HG03565 (cell line): ENCODE data around the gene ABHD14A.

Experiments
- ATAC-seq: cut with Tn5 transposase; IDR thresholded peaks from one replicate; pipeline ENCODE4 v1.9.1; 2021; ENCODE audit warnings: mild to moderate bottlenecking, moderate library complexity; ENCODE audit not compliant: unreplicated experiment

ABHD14A gene

DNA sequence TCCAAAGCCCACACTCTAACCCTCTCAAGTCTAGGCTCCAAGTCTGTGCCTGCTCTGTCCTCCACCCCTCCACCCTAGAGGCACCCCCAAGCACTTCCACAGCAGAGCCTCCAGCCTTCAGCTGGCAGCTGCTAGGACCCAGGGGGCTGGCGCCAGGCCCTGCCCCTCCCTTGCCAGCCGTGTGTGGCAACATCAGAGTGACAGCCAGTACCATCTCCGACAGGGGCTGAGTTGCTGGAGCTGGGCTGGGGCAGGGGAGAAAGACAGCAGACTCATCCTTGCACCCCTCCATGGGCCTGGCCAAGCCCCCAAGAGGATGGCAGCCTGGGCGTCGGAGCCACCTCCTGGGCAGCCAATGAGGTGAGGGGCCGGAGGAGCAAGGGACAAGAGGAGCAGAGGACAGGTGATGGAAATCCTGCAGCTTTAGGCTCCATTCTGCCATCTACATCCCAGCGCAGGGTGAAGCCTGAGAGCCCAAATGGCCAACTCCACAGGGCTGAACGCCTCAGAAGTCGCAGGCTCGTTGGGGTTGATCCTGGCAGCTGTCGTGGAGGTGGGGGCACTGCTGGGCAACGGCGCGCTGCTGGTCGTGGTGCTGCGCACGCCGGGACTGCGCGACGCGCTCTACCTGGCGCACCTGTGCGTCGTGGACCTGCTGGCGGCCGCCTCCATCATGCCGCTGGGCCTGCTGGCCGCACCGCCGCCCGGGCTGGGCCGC, 19.5 kb upstream of the ABHD14A start, which contains the start of gene GPR62:
TSS of gene GPR62 (plus strand) at position 207 of the 718 bp plus-strand sequence. CDS start at position 479, 272 bp downstream.
- ATAC-seq = no peak

DNA sequence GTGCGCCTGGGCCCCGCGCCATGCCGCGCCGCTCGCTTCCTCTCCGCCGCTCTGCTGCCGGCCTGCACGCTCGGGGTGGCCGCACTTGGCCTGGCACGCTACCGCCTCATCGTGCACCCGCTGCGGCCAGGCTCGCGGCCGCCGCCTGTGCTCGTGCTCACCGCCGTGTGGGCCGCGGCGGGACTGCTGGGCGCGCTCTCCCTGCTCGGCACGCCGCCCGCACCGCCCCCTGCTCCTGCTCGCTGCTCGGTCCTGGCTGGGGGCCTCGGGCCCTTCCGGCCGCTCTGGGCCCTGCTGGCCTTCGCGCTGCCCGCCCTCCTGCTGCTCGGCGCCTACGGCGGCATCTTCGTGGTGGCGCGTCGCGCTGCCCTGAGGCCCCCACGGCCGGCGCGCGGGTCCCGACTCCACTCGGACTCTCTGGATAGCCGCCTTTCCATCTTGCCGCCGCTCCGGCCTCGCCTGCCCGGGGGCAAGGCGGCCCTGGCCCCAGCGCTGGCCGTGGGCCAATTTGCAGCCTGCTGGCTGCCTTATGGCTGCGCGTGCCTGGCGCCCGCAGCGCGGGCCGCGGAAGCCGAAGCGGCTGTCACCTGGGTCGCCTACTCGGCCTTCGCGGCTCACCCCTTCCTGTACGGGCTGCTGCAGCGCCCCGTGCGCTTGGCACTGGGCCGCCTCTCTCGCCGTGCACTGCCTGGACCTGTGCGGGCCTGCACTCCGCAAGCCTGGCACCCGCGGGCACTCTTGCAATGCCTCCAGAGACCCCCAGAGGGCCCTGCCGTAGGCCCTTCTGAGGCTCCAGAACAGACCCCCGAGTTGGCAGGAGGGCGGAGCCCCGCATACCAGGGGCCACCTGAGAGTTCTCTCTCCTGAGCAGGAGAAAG, 18.7 kb upstream of the ABHD14A start:
- no peak for ATAC-seq

- no peak for ATAC-seq
These were observed 17.2 kb upstream of the ABHD14A start for GRCh38 chr3:51957520-51958205.

- no peak for ATAC-seq
These were observed 16.0 kb upstream of the ABHD14A start for GRCh38 chr3:51958603-51959521.

GRCh38 chr3:51959651-51960050, 15.2 kb upstream of the ABHD14A start:
- no peak for ATAC-seq

- no peak for ATAC-seq
These were observed 14.5 kb upstream of the ABHD14A start for GRCh38 chr3:51960386-51960785.

DNA sequence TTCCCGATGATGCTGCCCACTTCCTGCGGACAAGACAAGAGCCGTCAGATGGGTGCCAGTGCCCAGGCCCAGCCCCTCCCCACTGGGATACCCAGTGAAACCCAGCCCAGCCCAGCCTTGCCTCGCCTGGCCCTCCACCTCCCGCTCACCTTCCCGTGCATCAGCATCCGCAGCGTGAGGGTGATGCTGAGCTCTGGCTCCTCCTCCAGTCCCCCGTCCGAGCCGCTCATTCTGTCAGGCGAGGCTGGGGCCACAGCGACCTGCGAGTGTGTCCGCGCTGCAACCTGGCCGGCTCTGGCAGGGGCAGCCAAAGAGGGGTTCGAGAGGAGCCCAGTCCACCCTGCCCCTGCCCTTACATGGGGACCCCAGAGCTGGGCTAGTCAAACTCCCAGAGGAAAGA, 13.9 kb upstream of the ABHD14A start:
- ATAC-seq = no peak

DNA sequence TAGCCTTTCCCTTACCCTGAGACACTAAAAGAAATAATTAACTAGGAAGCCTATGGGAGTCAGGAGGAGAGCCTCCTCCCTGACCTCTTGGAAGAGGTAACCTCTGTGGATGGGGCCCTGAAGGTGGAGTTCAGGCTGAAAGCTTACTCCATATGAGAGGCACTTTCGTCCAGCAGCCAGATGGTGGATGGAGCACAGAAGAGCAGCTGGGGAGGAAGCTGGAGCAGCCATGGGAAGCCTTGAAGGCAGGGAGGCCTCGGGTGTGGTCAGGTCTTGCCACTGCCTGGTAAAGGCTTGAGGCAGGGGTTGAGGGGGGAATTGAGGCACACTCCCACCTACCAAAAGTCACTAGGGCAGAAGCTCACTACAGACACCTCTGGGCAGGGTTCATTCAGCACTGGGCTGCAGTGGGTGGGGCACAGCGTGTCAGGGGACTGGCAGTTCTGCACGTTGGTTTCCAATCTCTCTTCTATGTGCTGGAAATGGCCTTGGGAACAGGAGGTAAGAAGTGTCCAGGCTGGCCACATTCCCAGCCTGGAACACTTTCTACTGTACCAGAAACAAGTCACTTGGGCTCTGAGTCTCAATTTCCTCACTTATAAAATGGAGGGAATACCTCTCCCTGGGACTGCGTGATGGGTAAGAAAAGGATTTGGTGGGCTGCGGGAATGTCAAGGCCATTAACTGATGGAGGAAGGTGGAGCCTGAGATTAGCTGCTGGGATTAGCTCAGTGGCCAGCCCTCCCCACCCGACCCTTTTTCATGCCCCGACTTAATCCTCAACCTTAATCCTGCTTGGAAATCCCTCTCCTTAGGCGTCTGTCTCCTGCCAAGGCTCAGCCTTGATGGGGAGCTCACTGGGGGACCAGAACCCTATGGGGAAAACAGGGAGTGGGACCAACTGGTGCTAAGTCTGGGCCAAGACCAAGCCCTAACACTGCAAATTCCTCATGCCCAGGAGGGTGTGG, 13.0 kb upstream of the ABHD14A start:
- ATAC-seq = no peak

DNA sequence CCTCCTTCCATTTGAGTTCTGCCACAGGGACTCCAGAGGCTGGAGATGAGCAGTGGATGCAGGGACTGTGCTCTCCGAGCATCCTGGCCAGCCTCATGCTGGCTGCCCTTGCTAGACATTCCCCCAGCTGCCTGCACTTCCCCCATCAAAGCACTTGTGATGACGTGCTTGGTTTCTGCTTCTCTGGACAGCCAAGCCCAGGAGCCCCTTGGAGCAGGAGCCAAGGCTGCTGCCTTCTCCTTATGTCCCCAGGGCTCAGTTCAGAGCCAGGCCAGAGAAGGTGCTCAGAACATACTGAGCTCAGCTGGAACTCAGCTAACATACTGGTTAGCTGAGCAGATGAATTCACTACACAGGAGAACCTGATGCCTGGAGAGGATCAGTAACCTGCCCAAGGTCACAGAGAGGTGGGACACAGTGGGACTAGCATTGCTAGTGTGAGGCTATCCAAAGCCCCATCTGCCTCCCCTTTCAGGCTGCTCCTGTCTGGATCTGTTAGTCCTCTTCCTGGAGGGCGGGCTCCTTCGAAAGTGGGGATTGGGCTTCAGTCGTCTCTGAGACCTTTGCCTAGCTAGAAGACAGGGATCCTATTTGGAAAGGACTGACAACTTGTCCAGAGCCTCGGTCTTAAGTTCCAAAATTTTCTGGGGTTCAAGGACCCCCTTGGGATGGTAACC, 11.9 kb upstream of the ABHD14A start:
- ATAC-seq = no peak

- ATAC-seq = no peak
These were observed 10.9 kb upstream of the ABHD14A start for GRCh38 chr3:51963951-51964451.

GRCh38 chr3:51964521-51964920, 10.3 kb upstream of the ABHD14A start:
- ATAC-seq = no peak

- no peak for ATAC-seq
These were observed 8.8 kb upstream of the ABHD14A start for GRCh38 chr3:51966016-51966415.

GRCh38 chr3:51966486-51966885, 8.4 kb upstream of the ABHD14A start:
- ATAC-seq = no peak

DNA sequence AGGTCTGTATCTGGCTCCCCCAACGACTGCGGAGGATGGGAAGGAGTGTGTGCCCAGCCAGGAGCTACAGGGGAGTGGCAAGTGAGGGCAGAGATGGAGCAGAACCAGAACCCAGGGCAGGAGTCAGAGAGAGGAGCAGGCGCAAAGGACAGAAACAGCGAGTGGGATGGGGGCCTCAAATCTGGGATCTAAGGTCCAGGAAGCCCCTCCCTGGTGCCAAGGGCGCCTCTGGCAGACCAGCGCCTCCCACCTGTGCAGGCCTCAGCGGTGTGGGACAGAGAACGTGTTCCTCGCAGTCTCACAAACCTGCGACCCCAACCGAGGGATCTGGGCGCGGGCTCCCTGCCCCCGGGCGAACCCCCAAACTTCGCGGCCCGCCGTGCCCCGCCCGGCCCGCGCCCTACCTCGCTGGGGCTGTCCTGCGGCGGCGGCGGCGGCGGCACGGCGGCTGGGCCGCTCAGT, 7.9 kb upstream of the ABHD14A start:
- ATAC-seq = no peak

GRCh38 chr3:51967384-51968169, 7.3 kb upstream of the ABHD14A start, which contains the start of gene PCBP4:
TSS of gene PCBP4 (minus strand) at chr3:51967454. CDS start at chr3:51961240, 6,214 bp downstream.
- no peak for ATAC-seq

- no peak for ATAC-seq
These were observed 6.6 kb upstream of the ABHD14A start for GRCh38 chr3:51968170-51968775.
